H9 (cell line): Measurements from ENCODE around the gene PEMT. TPM values are rescaled to one million over a fixed set of nuclear protein-coding genes. Genes with fewer than 3 reads are reported as not detected.

Experiments used
- DNase-seq: peaks from one replicate; pipeline ENCODE4 v3.0.0-alpha.2; 2017
- H2AFZ ChIP-seq: one replicate; pipeline ENCODE4 v1.6.1; 2013; ENCODE audit warnings: mild to moderate bottlenecking, low read length, control low read depth, moderate library complexity
- H2AK5ac ChIP-seq: 2 replicates; pipeline ENCODE4 v1.6.1; 2013; ENCODE audit warnings: low read length, control low read depth, mixed read lengths; ENCODE audit not compliant: insufficient read length
- H2BK120ac ChIP-seq: one replicate; pipeline ENCODE4 v1.6.1; 2013; ENCODE audit warnings: low read depth, mild to moderate bottlenecking, low read length, control low read depth, inconsistent platforms; ENCODE audit not compliant: poor library complexity, severe bottlenecking
- H2BK12ac ChIP-seq: 2 replicates; pipeline ENCODE4 v1.6.1; 2013; ENCODE audit warnings: low read length, control low read depth, mixed read lengths, low read depth; ENCODE audit not compliant: insufficient read length
- H2BK15ac ChIP-seq: 2 replicates; pipeline ENCODE4 v1.6.1; 2013; ENCODE audit warnings: low read depth, low read length, control low read depth
- H2BK20ac ChIP-seq: one replicate; pipeline ENCODE4 v1.6.1; 2013; ENCODE audit warnings: low read depth, mild to moderate bottlenecking, low read length, control low read depth, inconsistent platforms; ENCODE audit not compliant: poor library complexity, severe bottlenecking
- H2BK5ac ChIP-seq: 2 replicates; pipeline ENCODE4 v1.6.1; 2013; ENCODE audit warnings: low read length, control low read depth, mixed read lengths; ENCODE audit not compliant: insufficient read length
- H3K14ac ChIP-seq: 2 replicates; pipeline ENCODE4 v1.6.1; 2013; ENCODE audit warnings: low read length, control low read depth; ENCODE audit not compliant: insufficient read depth
- H3K18ac ChIP-seq: 2 replicates; pipeline ENCODE4 v1.6.1; 2013; ENCODE audit warnings: low read depth, mild to moderate bottlenecking, mixed read lengths, low read length, control low read depth; ENCODE audit not compliant: insufficient read length
- H3K23ac ChIP-seq: 2 replicates; pipeline ENCODE4 v1.6.1; 2013; ENCODE audit warnings: low read length, control low read depth, mixed read lengths, low read depth; ENCODE audit not compliant: insufficient read length
- H3K23me2 ChIP-seq: 2 replicates; pipeline ENCODE4 v1.6.1; 2013; ENCODE audit warnings: low read depth, mild to moderate bottlenecking, mixed read lengths, low read length, control low read depth; ENCODE audit not compliant: insufficient read length, poor library complexity, severe bottlenecking
- H3K27ac ChIP-seq: 2 replicates; pipeline ENCODE4 v1.5.1; 2013; ENCODE audit warnings: low read length, control low read depth, mixed read lengths, low read depth; ENCODE audit not compliant: insufficient read length
- H3K27me3 ChIP-seq: 2 replicates; pipeline ENCODE4 v1.6.1; 2013; ENCODE audit warnings: low read length, control low read depth, inconsistent platforms; ENCODE audit not compliant: insufficient read depth
- H3K4ac ChIP-seq: 2 replicates; pipeline ENCODE4 v1.6.1; 2013; ENCODE audit warnings: low read depth, mild to moderate bottlenecking, control low read depth, inconsistent platforms, low read length, moderate library complexity
- H3K4me1 ChIP-seq: 2 replicates; pipeline ENCODE4 v1.6.1; 2013; ENCODE audit warnings: low read length, control low read depth, inconsistent platforms; ENCODE audit not compliant: insufficient read depth
- H3K4me2 ChIP-seq: 2 replicates; pipeline ENCODE4 v1.6.1; 2013; ENCODE audit warnings: low read length, control low read depth, mixed read lengths; ENCODE audit not compliant: insufficient read length, insufficient read depth
- H3K56ac ChIP-seq: 2 replicates; pipeline ENCODE4 v1.6.1; 2013; ENCODE audit warnings: low read depth, mild to moderate bottlenecking, mixed read lengths, low read length, control low read depth; ENCODE audit not compliant: insufficient read length
- H3K79me1 ChIP-seq: 2 replicates; pipeline ENCODE4 v1.6.1; 2013; ENCODE audit warnings: low read depth, mild to moderate bottlenecking, moderate library complexity, low read length, control low read depth, inconsistent platforms; ENCODE audit not compliant: insufficient read depth, poor library complexity, severe bottlenecking
- H3K79me2 ChIP-seq: 2 replicates; pipeline ENCODE4 v1.6.1; 2013; ENCODE audit warnings: low read length, control low read depth, inconsistent platforms; ENCODE audit not compliant: insufficient read depth
- H3K9ac ChIP-seq: 2 replicates; pipeline ENCODE4 v1.6.1; 2013; ENCODE audit warnings: low read length, control low read depth, mixed read lengths; ENCODE audit not compliant: insufficient read length; ENCODE audit errors: extremely low read depth
- H3K9me3 ChIP-seq: one replicate; pipeline ENCODE4 v1.6.1; 2013; ENCODE audit warnings: low read depth, low read length, inconsistent platforms; ENCODE audit not compliant: control insufficient read depth
- H3T11ph ChIP-seq: one replicate; pipeline ENCODE4 v1.6.1; 2013; ENCODE audit warnings: mild to moderate bottlenecking, low read length, control low read depth, inconsistent platforms
- H4K20me1 ChIP-seq: one replicate; pipeline ENCODE4 v1.6.1; 2013; ENCODE audit not compliant: control insufficient read depth, insufficient read length, insufficient read depth
- H4K5ac ChIP-seq: 2 replicates; pipeline ENCODE4 v1.6.1; 2013; ENCODE audit warnings: low read depth, mild to moderate bottlenecking, mixed read lengths, low read length, control low read depth; ENCODE audit not compliant: insufficient read length
- H4K8ac ChIP-seq: replicated peaks from 2 replicates; pipeline ENCODE4 v1.6.1; 2013; ENCODE audit warnings: low read length, control low read depth, mixed read lengths, low read depth; ENCODE audit not compliant: insufficient read length
- H4K91ac ChIP-seq: 2 replicates; pipeline ENCODE4 v1.6.1; 2013; ENCODE audit warnings: low read depth, mild to moderate bottlenecking, moderate library complexity, mixed read lengths, low read length, control low read depth; ENCODE audit not compliant: insufficient read length
- H3K27ac Mint-ChIP-seq, 3 experiments: 2 replicates in 2 of 3; 3 replicates in 1 of 3; pipeline ENCODE4 v1.8.0; 2020 to 2021; ENCODE audit warnings: mixed read lengths in 3 of 3, mild to moderate bottlenecking in 1 of 3, moderate library complexity in 1 of 3
- H3K27me3 Mint-ChIP-seq: 2 replicates; pipeline ENCODE4 v1.8.0; 2021; ENCODE audit warnings: low read depth, mild to moderate bottlenecking, moderate library complexity, mixed read lengths
- H3K36me3 Mint-ChIP-seq, 3 experiments: 2 replicates in 2 of 3; 3 replicates in 1 of 3; pipeline ENCODE4 v1.8.0; 2020 to 2021; ENCODE audit warnings: low read depth in 3 of 3, mixed read lengths in 3 of 3; ENCODE audit not compliant: insufficient read depth in 1 of 3
- H3K4me1 Mint-ChIP-seq, 2 experiments: 2 replicates each; pipeline ENCODE4 v1.8.0; 2020; ENCODE audit warnings: mixed read lengths in 2 of 2
- H3K4me3 Mint-ChIP-seq, 2 experiments: 2 replicates in 1 of 2; 3 replicates in 1 of 2; pipeline ENCODE4 v1.8.0; 2020 to 2021; ENCODE audit warnings: mild to moderate bottlenecking in 2 of 2, mixed read lengths in 2 of 2, moderate library complexity in 1 of 2
- H3K9me3 Mint-ChIP-seq, 2 experiments: 2 replicates in 1 of 2; 3 replicates in 1 of 2; pipeline ENCODE4 v1.8.0; 2020; ENCODE audit warnings: mild to moderate bottlenecking in 2 of 2, mixed read lengths in 2 of 2, moderate library complexity in 1 of 2
- WGBS: extraction: QIAGEN DNeasy Blood & Tissue Kit; methylation state at CpG from one replicate; pipeline ENCODE4 v1.1.7; 2013; ENCODE audit warnings: missing lambda C conversion rate, low lambda C conversion rate, mixed read lengths; ENCODE audit not compliant: insufficient read length; ENCODE audit errors: extremely low coverage; 5-methylcytosine and 5-hydroxymethylcytosine counted together
- total RNA-seq: library from RNA; stranded (reverse); gene quantifications from 2 replicates; pipeline ENCODE4 v1.2.1, GENCODE V29; 2021
- TF ChIP-seq, protein P1 (sequence below): fragments of 200-600 bp; sonication (generic); conservative IDR thresholded peaks from 3 replicates; pipeline ENCODE4 v1.8.0; 2021; ENCODE audit warnings: antibody characterized with exemption, mild to moderate bottlenecking

PEMT gene
- total RNA-seq, 1 experiment from 2014 or later: 63.2 TPM

DNA sequence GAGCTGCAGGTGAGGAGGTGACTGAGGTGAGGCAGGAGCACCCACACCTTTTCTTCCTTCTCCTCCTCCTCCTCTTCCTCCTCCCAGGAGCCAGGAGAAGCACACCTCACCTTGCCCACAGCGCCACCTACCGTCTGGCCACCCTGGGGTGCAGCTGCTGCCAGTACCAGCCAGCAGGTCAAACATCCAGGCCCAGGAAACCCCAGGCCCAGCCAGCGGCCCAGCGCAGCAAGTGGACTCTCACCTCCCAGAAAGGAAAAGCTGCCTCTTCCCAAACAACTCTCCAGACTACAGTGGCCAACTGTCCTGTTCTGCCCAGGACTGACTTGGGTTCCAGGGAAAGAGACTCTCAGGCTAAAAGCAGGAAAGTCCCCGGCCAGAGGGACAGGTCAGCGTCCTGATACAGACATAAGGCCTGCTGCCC lies 22.7 kb downstream of the PEMT start:
- Mint-ChIP-seq H3K9me3 (no peaks in the 10 kb centered on the region; a peak in 1 of 5 replicates), H3K36me3 (peaks cover 0 to 2% (median 0%) of the 10 kb centered on the region in 3 experiments; a peak in 4 of 7 replicates), H3K4me1 (peaks cover 22 to 38% of the 10 kb centered on the region in 2 experiments), H3K27me3 (no peaks in the 10 kb centered on the region; the same call in 1 of the 2 replicates), H3K4me3 (no peak overlapping the region; a peak in 1 of 5 replicates), H3K27ac (peak overlapping the region in 2 of 3 experiments; percentile 23 to 51; a peak in 3 of 7 replicates)
- WGBS: no CpG with 5 or more reads among the region's 6 CpGs
- DNase-seq: peak; percentile 92
- Histone ChIP-seq H3K23ac (no peak overlapping the region), H3K9ac (no peak overlapping the region), H3K79me1 (no peaks in the 10 kb centered on the region), H3T11ph (no peak overlapping the region), H3K4me1 (peaks cover 2% of the 10 kb centered on the region; the same call in 1 of the 2 replicates), H3K4me2 (no peak overlapping the region), H2BK15ac (no peak overlapping the region; the same call in 1 of the 2 replicates), H2AK5ac (no peak overlapping the region), H3K4ac (no peak overlapping the region), H3K18ac (no peak overlapping the region), H2BK12ac (no peak overlapping the region), H4K8ac (no peak overlapping the region), H3K56ac (no peak overlapping the region), H2BK120ac (no peak overlapping the region), H3K23me2 (no peaks in the 10 kb centered on the region), H2BK20ac (no peak overlapping the region), H4K20me1 (no peaks in the 10 kb centered on the region), H4K91ac (no peak overlapping the region), H3K14ac (no peak overlapping the region; the same call in 1 of the 2 replicates), H3K79me2 (no peaks in the 10 kb centered on the region), H2BK5ac (no peak overlapping the region), H4K5ac (no peak overlapping the region), H3K9me3 (no peaks in the 10 kb centered on the region), H3K27me3 (no peaks in the 10 kb centered on the region), H3K27ac (no peak overlapping the region), H2AFZ (no peak overlapping the region)
- TF ChIP-seq, protein P1, sequence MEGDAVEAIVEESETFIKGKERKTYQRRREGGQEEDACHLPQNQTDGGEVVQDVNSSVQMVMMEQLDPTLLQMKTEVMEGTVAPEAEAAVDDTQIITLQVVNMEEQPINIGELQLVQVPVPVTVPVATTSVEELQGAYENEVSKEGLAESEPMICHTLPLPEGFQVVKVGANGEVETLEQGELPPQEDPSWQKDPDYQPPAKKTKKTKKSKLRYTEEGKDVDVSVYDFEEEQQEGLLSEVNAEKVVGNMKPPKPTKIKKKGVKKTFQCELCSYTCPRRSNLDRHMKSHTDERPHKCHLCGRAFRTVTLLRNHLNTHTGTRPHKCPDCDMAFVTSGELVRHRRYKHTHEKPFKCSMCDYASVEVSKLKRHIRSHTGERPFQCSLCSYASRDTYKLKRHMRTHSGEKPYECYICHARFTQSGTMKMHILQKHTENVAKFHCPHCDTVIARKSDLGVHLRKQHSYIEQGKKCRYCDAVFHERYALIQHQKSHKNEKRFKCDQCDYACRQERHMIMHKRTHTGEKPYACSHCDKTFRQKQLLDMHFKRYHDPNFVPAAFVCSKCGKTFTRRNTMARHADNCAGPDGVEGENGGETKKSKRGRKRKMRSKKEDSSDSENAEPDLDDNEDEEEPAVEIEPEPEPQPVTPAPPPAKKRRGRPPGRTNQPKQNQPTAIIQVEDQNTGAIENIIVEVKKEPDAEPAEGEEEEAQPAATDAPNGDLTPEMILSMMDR: peak; percentile 89
